ENCODE data around the gene SORL1-AS1.
"Not testable (repeated sequence)": the region's sequence is repeated elsewhere in the genome, so short reads cannot be mapped to it uniquely, and the experiment has no call there.

The SORL1-AS1 gene

DNA sequence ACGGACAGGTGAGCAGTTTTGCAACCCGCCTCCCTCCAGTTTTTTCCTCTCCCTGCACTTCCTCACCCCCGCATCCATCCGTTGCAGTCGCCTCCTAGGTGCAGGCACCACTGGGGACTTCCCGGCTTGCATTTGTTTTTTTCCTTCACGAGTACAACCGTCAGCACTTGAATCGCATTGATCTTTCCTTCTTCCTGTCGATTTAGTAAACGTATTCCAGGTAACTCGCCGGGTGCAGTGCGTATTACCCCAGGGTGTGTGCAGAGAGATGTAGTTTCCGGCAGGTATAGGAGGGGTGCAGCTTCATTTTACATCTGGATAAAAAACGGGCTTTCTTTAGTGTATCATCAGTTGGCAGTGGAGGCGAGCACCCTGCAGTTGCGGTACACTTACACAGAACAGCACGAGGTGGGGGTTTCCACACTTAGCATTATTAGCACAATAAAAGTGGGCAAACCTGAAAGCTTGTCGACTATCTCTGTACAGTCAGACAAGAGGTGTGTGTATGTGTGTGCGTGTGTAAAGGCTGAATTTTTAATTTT, at the start of gene SORL1-AS1:
Gene SORL1-AS1 (minus strand): TSS at position 359 of the 542 bp plus-strand sequence.
- DNase-seq = peak; percentile 80

DNA sequence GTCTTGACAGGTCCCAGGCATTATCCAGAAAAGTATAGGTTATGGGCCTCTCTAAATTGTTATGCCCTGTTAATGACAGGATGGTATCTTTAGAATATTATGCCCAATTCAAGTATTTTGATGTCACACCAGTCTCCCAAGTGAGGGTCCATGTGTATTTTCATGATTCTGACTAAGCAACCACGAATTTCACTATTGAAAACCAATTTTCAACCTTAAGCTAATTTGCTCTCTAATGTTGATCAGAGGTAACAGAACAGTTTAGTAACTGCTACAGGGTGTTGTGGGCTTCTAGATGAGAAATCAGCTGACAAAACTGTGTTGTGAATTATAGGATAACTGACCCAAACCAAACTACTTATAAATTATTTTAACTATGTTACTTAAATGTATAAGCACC, 48.0 kb upstream of the SORL1-AS1 start:
- DNase-seq = no peak

DNA sequence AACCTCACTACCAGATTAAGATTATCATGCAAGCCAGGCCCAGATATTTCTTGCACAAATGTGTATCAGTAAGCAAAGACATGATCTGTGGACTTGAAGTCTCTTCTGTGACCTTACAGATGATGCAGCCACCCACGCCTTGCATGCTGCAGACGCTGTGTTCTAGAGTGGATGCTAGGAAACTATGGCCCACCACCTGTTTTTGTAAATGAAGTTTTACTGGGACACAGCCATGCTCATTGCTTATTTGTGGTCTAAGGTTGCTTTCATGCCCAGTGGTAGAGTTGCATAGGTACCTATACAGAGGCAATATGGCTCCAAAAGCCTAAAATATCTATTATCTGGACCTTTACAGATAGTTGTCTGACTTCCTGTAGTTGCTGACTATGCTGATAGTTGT, 47.5 kb upstream of the SORL1-AS1 start:
- no peak for DNase-seq

DNA sequence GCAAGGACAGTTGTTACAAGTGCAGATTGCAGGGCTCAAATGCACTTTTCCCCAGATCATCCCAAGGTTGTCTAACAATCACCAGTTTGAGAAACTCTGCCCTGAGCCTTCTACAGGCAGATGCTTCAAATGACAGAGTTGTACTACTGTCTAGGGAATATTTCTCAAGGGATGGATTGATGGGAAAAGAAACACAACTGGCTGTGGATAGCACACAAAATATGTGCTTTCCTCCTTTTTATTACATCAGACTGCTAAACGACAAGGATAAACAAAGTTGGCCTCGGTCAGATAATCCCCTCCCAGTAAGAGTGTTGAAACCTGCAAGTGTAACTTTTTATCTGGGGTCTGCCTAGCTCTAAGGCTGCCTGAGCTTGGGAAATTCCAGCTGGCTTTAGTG, 46.6 kb upstream of the SORL1-AS1 start:
- DNase-seq = no peak

DNA sequence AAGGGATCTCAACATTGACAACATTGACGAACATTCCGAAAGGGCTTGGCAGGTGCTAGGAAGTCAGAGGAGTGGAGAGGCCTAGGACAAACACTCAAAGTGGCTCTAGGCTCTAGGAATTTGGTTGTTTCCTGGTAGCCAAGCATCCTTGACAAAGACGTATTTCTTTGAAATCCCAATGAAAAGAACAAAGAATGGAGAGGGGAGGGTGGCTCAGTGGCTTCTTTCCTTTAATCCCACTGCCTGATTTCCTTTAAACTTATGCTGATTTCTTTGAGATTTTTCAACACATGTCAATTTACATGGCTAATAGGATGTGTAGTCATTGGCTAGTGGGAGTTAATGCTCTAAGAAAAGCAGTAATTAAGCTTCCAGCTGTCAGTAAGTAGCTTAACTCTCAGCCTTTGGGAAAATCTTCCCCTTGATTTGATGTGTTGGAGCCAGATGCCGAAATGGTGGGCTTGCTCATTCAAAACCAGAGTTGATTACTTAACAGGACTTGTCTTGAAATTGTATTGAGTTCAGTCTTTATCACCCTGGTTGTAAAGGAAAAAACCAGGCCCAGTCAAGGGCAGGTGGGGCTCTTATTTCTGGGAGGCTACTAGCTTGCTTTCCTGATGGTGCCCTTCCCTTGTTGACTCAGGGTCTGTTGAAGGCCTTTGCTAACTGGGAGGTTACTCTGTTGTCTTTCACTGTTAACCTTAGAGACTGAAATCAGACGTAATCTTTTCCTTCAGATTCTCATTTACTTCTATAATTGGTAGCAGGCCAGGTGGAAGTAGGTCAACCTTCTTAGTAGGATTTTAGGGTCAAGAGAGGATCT, 44.6 kb upstream of the SORL1-AS1 start:
- no peak for DNase-seq

DNA sequence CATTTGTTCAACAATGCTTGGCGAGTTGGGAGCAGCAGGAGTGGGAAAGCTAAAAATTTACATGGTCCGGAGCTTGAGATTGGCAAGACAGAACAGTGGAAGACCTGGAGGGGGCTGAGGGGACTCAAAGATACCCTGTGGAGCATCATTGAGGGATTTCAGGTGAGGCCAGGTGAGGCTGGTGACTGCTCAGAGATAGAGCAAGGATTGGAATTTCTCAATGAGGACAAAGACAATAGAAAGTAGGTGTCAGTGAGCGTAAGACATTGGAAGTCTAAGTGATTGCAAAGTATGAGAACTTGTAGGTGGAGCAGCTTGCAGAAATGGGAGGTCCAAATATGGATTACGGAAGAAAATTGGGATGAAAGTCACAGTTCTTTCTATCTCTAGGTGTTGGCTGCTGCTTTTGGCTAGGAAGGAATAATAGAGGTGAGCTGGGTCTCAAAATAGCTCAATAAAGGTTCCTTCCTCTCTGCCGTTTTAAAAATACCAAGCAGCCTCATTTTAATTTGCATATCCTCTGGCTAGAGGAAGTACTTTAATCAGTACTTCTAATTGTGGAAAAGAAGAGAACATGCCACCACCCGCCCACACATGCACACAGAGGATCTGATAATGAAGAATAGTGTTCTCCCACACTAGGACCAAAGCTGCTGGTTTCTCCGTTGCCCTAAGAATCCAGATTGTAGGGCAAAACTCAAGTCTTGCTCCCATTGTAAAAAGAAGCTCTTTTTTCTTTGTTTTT, 41.8 kb upstream of the SORL1-AS1 start:
- no peak for DNase-seq

DNA sequence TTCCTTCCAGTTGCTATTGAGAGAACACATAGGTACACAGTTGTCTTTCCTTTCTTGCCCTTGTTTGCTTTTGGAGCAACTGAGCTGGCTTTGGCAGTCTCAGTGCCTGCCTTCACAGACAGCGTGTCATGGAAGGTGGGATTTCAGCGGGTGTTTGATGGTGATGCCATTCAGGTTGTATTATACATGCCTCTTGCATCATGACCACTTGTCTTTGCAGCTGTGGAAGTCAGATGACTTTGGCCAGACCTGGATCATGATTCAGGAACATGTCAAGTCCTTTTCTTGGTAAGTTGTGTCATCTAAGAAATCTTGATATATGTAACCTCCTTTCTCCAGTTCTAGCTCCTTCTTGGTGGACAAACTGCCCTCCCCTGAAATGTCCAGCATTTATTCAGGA, 37.1 kb upstream of the SORL1-AS1 start:
- no peak for DNase-seq

DNA sequence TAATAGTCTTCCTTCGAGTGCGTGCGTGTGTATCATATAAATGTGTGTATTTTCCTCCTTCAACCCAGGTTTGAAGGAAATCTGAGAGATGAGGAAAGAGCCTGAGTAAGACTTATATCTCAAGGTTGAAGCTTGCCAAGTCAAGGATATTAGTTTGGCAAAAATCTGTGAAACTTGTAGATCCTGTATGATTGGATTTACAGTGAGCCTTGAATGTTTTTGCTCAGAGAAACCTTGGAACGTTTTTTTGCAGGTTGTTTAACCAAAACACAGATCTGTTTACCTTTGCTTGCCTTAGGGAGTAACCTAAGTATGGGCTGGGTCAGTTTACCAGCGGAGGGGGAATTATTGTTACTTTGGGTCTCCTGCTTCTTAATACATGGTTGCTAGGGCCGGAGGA, 35.9 kb upstream of the SORL1-AS1 start:
- no peak for DNase-seq

DNA sequence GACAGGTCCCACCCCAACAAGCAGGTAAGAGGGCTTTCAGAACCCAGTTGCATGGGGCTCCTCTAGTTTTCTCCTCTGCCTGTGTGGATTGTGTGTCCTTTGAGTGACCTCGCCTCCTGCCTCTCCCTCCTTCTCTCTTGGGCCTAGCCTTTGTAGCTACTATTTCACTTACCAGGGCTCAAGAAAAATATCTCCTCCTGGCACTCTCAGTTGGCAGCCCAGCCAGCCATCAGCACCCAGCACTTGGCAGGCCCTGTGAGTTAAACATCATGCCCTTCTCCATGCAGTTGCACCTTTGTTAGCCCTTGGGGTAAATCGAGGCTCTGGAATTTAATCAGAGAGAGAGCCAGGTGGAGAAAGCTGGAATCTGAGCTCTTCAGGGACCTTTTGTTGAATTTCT, 35.4 kb upstream of the SORL1-AS1 start:
- DNase-seq = no peak

DNA sequence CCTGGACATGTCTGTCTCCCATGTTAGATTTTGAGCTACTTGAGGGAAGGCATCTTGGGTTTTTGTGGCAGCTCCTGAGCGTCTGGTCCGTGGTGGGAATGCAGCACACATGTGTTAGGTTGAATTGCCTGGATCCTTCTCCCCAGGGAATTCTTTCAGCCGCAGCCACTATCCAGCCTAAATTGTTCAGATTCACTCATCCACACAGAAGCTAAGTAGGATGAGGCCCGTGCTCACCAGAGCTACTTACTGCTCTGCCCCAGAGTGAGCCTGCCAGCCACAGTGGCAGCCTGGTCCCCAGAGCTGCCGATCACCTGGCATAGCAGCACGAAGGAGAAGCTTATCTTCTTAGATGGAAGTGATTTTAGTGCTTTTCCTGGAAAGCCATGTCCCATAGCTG, 34.4 kb upstream of the SORL1-AS1 start:
- no peak for DNase-seq

DNA sequence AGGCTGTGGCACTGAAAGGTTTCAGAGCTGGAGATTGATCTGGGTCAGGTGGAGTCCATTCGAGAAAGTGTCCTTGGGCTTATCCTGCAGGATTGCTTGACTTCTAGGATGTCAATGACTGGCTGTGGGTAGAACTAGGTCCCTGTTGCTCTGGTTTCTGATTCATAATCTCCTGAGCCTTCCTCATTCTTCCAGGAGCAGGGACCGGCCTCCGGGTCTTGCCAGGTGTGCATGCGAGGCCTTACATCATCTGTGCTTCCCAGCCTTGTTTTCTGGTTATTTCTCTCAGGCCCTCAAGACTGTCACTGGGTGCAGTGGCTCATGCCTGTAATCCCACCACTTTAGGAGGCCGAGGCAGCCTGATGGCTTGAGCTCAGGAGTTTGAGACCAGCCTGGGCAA, 33.3 kb upstream of the SORL1-AS1 start:
- no peak for DNase-seq

DNA sequence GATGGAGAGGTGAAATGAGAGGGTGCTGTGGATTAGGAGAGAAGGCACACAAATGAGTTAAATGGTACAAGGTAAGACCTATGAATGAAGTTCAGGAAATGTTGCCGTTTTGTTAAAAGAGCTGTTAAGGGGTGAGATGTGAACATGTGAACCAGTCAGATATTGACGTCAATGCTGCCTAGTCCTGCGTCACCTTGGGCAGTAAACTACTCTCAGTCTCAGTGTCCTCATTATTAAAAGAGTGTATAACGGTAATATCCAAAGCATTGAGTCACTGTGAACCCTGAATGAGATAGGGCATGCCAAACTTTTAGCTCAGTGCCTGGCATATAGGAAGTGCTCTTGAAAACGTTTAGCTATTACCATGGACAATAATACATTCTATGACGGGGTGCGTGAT, 32.4 kb upstream of the SORL1-AS1 start:
- DNase-seq = no peak

DNA sequence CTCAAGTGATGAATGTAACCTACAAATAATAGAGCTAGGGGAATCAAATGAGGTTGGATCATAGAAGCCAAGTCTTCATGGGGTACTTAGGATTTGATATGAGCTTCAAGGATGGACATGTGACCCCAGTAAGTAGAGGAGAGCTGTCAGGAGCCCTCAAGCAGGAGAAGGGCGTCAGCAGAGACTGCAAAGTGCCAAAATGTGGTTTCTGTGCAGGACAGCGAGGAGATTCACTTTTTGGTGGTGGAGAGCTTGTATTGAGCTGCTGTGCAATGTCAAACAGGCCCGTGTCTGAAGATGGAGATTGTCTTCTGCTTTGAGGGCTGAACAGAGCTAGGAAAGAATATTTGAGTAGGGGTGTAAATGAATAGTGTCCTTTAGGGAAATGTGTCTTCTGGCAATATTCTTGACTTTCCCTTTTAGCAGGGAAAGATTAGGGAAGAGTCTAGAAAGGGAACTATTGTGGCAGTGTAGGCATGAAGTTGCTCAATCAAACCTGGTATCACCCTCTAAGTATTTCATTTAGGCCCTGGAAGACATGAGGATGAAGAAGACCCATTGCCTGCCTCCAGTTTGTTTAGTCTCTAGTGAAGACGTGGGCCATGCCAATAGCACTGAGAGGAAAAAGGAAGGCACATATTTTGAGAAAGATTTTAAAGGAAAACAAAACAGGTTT, 31.2 kb upstream of the SORL1-AS1 start:
- no peak for DNase-seq

DNA sequence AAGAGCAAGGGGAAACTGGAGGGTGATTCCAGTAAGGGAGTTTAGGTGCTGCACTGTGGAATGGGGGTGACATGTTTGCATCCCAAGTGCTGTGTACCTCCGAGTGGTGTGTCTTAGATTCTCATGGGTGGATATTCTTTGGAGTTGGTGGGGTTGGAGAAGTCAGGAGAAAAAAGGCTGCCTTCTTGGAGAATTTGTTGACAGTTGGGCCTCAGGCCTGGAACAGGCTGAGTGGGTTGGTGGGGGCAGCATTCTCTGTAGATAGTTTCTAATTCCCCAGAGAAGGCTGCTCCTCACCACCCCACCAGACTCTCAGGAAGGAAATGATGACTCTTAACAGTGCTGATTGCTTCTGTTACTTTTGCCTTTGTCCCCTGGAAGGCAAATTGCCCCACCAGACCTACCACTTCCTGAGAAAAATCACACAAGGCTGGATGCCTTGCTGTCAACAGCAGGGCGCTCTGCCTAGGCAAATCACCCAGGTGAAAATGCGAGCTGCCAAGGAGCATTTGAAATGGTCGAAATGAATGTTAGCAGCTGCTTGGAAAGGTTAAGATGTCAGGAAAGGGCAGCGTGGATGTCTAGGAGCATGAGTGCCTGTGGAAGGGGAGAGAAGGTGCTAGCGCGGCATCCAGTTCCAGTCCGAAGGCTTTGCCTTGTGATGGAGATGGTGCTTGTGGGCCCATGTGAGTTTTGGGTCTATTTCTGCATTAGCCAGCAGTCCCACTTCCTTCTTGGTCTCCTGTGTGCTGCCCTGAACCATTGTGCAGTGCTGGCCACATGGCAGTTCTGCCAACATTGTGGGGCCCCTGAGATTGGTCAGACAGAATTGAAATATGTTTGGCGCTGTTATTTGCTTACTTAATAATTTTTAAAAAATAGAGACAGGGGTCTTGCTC, 29.7 kb upstream of the SORL1-AS1 start:
- DNase-seq = no peak

DNA sequence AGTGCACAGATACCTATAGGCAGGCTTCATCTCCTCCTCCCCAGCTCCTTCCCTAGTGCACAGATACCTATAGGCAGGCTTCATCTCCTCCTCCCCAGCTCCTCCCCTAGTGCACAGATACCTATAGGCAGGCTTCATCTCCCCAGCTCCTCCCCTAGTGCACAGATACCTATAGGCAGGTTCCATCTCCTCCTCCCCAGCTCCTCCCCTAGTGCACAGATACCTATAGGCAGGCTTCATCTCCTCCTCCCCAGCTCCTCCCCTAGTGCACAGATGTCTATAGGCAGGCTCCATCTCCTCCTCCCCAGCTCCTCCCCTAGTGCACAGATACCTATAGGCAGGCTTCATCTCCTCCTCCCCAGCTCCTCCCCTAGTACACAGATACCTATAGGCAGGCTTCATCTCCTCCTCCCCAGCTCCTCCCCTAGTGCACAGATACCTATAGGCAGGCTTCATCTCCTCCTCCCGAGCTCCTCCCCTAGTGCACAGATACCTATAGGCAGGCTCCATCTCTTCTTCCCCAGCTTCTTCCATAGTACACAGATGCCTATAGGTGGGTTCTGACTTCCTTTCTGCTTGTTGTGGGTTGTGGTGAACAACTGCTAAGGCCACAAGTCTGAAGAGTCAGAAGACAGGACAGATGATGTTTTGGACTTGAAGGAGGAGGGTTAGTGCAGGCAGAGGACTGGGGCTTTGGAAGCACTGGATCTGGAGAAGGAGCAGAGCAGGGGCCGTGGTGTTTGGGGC, 28.9 kb upstream of the SORL1-AS1 start:
- not testable (repeated sequence) for DNase-seq

DNA sequence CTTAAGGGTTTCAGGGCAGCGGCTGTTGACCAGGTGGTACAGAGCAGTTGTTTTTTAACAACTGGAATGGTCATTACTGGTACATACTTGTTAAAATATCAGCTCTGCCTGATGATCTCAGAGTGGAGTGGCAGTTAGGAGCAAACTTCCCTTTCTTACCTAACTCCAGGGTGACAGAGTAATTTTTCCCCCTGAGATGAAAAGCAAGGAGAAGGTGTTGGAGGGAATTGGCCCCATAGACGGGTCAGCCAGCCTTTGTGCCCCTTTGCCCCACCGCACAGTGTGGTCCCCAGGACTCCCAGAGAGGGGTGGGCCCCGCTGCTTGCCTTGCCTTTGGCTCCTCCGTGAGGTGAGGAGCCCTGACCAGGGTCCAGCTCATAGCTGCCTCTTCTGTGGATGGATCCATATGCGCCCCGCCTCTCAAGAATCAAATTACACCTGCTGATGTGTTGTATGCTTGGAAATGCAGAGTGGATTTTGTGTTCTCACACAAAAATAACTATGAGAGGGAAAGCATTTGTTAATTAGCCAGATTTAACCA, 27.0 kb upstream of the SORL1-AS1 start:
- DNase-seq = peak; percentile 9

DNA sequence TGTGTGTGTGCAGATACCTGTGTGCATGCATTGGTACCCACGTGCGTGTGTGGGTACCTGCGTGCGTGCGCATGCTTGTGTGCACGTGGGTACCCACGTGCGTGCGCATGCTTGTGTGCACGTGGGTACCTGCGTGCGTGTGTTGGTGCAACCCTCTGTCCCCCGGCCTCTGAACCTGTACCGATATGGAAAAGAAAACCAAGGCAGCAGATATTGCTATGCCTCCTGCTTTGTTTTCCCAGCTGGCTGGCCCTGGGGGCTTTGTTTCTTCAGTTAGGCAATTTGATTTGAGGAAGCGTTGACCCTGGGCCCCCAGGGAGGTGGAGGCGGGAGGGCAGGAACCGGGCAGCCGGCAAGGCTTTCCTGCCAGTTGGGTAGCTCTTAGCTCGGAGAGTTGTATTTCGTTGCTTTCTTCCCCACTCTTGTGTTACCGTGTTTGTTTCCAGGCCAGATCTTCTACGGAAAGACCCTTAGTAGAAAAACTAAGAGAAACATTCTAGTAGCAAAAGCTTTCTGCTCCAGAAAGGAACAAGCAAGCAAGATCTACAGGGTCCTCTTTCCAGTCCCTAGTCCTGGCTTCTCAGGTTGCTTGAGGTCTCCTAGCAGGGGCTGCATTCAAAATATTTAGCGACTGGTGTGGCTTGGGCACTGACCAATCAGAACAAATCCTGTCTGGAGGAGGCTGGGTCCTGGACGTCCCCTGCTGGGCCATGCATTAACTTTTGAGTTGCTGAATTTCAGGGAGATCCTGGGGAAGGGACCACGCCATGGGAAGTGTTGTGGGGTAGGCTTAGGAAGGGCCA, 26.3 kb upstream of the SORL1-AS1 start:
- DNase-seq = no peak

DNA sequence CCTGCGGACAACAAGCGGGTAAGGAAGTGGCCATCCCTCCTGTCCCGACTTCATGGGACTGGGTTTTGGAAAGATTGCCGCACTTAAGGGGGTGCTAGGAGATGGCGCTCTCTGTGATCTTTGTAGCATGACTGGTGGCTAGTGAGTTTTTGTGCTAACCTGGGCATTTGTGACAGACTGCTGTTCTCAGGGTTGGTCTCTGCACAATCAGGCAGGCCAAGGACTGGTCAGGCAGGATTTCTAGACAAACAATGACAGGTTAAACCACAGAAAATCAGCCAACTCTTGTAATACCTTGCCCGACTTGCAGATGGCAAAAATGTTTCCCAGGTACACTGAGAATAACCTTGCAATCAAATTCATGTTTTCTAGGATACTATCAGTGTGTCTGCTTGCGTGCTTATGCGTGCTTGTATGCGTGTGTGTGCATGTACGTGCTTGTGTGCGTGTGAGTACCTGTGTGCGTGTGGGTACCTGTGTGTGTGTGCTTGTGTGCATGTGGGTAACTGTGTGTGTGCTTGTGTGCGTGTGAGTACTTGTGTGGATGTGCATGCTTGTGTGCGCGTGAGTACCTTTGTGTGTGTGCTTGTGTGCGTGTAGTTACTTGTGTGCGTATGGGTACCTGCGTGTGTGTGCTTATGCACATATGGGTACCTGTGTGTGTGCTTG, 25.6 kb upstream of the SORL1-AS1 start:
- no peak for DNase-seq

DNA sequence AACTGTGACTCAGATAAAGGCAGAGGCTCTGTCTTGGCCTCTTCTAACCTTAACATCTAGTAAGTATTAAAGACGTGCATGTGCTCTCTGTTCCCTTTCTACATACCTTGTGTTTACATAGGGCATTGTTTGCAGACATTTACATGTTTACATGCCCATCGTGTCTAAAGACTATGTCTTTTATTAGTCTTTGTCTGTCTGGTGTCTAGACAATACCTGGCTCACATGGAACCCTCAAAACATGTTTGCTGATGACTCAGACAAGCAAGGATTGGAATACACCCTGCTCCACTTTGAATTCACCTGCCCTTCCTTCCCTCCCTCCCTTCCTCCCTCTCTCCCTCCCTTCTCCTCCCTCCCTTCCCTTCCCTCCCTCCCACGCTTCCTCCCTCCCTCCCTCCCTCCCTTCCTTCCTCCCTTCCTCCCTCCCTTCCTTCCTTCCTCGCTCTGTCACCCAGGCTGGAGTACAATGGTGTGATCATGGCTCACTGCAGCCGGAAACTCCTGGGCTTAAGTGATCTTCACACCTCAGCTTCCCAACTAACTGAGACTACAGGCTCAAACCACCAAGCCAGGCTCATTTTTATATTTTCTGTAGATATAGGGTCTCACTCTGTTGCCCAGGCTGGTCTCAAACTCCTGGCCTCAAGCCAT, 23.7 kb upstream of the SORL1-AS1 start:
- DNase-seq = peak; percentile 91

All from NCI-H146 (cell line).